VCaP (cell line): ENCODE results near the gene MOV10L1.

Source experiments
- H3K27ac ChIP-seq: fragments of 450-650 bp; 2 replicates; pipeline ENCODE4 v1.5.1; 2017
- TF ChIP-seq, protein P1 (sequence below): fragments of 450-650 bp; conservative IDR thresholded peaks from 2 replicates; pipeline ENCODE4 v1.5.1; 2017; ENCODE audit warnings: mild to moderate bottlenecking, moderate library complexity

The MOV10L1 gene

DNA sequence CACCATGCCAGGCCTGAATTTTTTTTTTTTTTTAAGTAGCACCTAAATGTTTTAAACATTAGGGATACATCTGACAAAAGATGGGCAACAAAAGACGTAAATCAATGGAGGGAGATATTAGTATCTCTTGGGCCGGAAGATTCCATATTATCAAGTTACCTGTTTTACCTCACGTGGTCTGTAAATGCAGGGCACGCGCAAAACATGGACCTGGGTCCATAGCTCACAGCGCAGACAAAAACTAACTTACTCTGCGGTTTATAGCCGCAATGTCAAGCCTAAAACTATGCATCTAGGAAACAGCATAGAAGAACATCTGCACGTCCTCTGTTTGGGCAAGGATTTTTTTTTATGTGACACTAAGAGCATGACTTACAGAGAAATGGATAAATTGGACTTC, 49.2 kb downstream of the MOV10L1 start:
- H3K27ac ChIP-seq: no peak overlapping the region
- TF ChIP-seq, protein P1, sequence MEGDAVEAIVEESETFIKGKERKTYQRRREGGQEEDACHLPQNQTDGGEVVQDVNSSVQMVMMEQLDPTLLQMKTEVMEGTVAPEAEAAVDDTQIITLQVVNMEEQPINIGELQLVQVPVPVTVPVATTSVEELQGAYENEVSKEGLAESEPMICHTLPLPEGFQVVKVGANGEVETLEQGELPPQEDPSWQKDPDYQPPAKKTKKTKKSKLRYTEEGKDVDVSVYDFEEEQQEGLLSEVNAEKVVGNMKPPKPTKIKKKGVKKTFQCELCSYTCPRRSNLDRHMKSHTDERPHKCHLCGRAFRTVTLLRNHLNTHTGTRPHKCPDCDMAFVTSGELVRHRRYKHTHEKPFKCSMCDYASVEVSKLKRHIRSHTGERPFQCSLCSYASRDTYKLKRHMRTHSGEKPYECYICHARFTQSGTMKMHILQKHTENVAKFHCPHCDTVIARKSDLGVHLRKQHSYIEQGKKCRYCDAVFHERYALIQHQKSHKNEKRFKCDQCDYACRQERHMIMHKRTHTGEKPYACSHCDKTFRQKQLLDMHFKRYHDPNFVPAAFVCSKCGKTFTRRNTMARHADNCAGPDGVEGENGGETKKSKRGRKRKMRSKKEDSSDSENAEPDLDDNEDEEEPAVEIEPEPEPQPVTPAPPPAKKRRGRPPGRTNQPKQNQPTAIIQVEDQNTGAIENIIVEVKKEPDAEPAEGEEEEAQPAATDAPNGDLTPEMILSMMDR: no peak

DNA sequence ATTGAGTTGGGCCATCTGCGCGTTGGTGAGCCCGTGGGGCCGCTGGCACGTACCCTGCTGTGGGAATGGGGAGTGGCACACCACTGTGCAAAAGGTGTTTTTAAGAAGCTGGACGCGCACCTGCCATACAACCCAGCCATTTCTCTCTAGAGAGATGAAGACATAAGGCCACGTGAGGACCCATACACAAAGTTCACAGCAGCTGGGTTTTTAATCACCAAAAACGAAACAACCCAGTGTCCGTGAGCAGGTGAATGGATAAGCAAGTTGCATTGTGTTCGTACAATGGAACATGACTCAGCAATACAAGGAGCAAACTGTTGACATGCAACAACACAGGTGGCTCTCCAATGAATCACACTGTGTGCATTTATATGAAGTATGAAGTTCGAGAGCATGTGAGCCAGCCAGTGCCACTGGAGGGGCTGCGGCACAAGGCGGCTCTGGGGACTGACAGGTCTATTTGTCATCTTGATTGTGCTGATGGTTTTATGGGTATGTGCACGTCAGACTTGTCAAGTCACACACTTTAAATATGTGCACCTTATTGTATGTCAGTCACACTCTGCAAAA, 50.1 kb downstream of the MOV10L1 start:
- TF ChIP-seq, protein P1: no peak
- H3K27ac ChIP-seq: peak overlapping the region; percentile 31; the same call in 1 of the 2 replicates

- TF ChIP-seq, protein P1: no peak
- peak overlapping the region; percentile 31; the same call in 1 of the 2 replicates for H3K27ac ChIP-seq
Measured at GRCh38 chr22:50140615-50141014, 50.8 kb downstream of the MOV10L1 start.

GRCh38 chr22:50141462-50141861, 51.7 kb downstream of the MOV10L1 start:
- TF ChIP-seq, protein P1: no peak
- peak overlapping the region; percentile 31; the same call in 1 of the 2 replicates for H3K27ac ChIP-seq

- peak overlapping the region; percentile 31; the same call in 1 of the 2 replicates for H3K27ac ChIP-seq
- TF ChIP-seq, protein P1: peak; percentile 23
Measured at GRCh38 chr22:50141891-50142363, 52.1 kb downstream of the MOV10L1 start.

GRCh38 chr22:50143096-50143495, 53.3 kb downstream of the MOV10L1 start:
- H3K27ac ChIP-seq: no peak overlapping the region
- TF ChIP-seq, protein P1: no peak

DNA sequence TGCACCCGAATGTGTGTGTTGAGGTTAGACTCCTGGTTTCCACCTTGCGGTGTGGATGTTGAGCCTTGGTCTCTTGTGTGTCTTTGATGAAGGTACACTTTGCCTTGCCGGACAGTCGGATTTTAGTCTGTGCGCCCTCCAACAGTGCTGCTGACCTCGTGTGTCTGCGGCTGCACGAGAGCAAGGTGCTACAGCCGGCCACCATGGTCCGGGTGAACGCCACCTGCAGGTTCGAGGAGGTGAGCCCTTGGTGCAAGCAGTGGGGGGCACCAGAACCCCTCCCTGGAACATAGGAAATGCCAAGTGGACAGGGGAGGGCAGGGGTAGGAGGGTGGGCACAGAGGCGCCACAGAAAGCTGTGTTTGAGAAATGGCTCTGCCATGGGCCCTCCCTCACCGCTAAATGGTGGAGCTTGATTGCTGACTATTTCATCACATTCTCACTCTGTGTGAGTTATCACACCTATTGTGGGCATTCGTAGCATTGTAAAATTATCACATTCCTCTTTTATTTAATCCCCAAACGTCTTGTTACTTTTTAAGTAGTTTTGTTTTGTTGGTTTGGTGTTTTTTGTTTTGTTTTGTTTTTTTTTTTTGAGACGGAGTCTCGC, 54.3 kb downstream of the MOV10L1 start:
- TF ChIP-seq, protein P1: no peak
- no peak overlapping the region for H3K27ac ChIP-seq
